ENCODE measurements around the gene POP4.

DNA sequence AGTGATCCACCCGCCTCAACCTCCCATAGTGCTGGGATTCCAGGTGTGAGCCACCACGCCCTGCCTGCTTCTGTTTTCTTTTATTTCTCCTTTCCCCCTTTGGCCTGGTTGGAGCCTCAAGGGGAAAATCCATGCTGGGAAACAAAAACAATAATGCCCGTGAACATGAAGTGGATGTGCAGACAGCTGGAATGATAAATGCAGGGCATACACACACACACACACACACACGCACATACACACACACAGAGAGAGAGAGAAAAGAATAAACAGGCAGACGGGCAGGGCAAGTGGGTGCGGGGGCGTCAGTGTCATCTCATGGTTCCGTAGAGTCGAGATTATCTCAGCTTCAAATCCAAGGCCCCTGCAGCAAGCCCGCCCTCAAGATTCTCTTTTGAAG lies 54.8 kb downstream of the POP4 start:
- TF ChIP-seq CREM (IDR thresholded peaks at IDR 0.05; ENCODE audit: low read depth) = no peak
- TF ChIP-seq RFX5 (IDR thresholded peaks at IDR 0.05; ENCODE audit: low read depth, low read length) = no peak
- TF ChIP-seq, protein P1, sequence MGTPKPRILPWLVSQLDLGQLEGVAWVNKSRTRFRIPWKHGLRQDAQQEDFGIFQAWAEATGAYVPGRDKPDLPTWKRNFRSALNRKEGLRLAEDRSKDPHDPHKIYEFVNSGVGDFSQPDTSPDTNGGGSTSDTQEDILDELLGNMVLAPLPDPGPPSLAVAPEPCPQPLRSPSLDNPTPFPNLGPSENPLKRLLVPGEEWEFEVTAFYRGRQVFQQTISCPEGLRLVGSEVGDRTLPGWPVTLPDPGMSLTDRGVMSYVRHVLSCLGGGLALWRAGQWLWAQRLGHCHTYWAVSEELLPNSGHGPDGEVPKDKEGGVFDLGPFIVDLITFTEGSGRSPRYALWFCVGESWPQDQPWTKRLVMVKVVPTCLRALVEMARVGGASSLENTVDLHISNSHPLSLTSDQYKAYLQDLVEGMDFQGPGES (IDR thresholded peaks at IDR 0.05) = no peak
- TF ChIP-seq, protein P2, sequence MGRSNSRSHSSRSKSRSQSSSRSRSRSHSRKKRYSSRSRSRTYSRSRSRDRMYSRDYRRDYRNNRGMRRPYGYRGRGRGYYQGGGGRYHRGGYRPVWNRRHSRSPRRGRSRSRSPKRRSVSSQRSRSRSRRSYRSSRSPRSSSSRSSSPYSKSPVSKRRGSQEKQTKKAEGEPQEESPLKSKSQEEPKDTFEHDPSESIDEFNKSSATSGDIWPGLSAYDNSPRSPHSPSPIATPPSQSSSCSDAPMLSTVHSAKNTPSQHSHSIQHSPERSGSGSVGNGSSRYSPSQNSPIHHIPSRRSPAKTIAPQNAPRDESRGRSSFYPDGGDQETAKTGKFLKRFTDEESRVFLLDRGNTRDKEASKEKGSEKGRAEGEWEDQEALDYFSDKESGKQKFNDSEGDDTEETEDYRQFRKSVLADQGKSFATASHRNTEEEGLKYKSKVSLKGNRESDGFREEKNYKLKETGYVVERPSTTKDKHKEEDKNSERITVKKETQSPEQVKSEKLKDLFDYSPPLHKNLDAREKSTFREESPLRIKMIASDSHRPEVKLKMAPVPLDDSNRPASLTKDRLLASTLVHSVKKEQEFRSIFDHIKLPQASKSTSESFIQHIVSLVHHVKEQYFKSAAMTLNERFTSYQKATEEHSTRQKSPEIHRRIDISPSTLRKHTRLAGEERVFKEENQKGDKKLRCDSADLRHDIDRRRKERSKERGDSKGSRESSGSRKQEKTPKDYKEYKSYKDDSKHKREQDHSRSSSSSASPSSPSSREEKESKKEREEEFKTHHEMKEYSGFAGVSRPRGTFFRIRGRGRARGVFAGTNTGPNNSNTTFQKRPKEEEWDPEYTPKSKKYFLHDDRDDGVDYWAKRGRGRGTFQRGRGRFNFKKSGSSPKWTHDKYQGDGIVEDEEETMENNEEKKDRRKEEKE (IDR thresholded peaks at IDR 0.05) = no peak
- no peak for TF ChIP-seq CTCF (IDR thresholded peaks at IDR 0.05 in 2 of 3, conservative IDR thresholded peaks at IDR 0.05 in 1 of 3; ENCODE audit: control insufficient read depth in 2 of 3, extremely low read depth in 1 of 3, insufficient read depth in 1 of 3, low read depth in 3 of 3, low read length in 3 of 3)
- TF ChIP-seq MXI1 (IDR thresholded peaks at IDR 0.05; ENCODE audit: low read depth, low read length) = no peak
- TF ChIP-seq POLR2AphosphoS5 (IDR thresholded peaks at IDR 0.05; ENCODE audit: low read length) = no peak
- no peak for TF ChIP-seq SP1 (IDR thresholded peaks at IDR 0.05; ENCODE audit: low read depth, low read length)
- TF ChIP-seq JUND (IDR thresholded peaks at IDR 0.05; ENCODE audit: low read depth, low read length) = no peak
